ENCODE measurements around the gene ANKS1A. TPM values are rescaled to one million over a fixed set of nuclear protein-coding genes. Genes with fewer than 3 reads are reported as not detected.

ANKS1A gene
- total and polyA plus RNA-seq, 2 of the 4 experiments (the other 2 are of a cell fraction): 7.2 to 7.5 TPM

DNA sequence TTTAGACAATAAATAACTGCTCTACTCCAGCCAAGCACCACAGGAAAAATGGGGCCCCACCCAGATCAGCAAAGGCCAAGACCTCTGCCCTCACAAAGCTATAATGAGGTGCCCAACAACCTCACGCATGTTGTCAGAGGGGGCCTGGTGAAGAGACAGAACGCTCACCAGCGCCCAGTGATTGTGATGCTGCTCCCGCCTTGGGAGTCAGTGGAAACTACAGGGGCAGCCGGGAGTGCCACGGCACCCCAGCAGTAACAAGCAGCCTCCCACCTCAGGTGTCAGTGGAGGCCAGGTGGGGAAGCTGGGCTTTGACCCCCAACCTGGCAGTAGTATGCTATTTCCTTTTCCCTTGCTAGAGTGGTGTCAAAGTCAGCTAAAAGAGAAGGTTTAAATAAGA, 204.7 kb downstream of the ANKS1A start:
- Histone ChIP-seq H3K27ac (ENCODE audit: insufficient read depth, low read length) (no peak overlapping the region), H2BK20ac (ENCODE audit: low read depth, low read length) (peak overlapping the region; percentile 42), H3K27me3 (ENCODE audit: control insufficient read depth, insufficient read depth, low read length) (no peaks in the 10 kb centered on the region), H3K4me2 (ENCODE audit: low read depth, low read length) (no peak overlapping the region), H4K5ac (ENCODE audit: low read depth, low read length) (no peak overlapping the region), H3K18ac (ENCODE audit: low read depth, low read length) (no peak overlapping the region; the same call in 1 of the 2 replicates), H3K56ac (ENCODE audit: extremely low read depth, insufficient read depth, low read length) (no peak overlapping the region), H3K4me1 (ENCODE audit: control insufficient read depth, insufficient read depth, low read length) (peaks cover 38% of the 10 kb centered on the region), H3K4ac (ENCODE audit: low read depth, low read length) (no peak overlapping the region; the same call in 1 of the 2 replicates), H3K4me3 (ENCODE audit: insufficient read depth, low read depth, low read length) (no peak overlapping the region), H3K36me3 (ENCODE audit: control insufficient read depth, insufficient read depth, low read length) (peaks cover 3% of the 10 kb centered on the region; the same call in 1 of the 2 replicates), H2AFZ (replicated peaks; ENCODE audit: low read length, poor library complexity) (no peak overlapping the region), H2AK9ac (replicated peaks; ENCODE audit: low read depth, low read length, poor library complexity) (no peak overlapping the region), H4K91ac (ENCODE audit: insufficient read depth, low read depth, low read length) (0 out of 2 replicates have a peak overlapping the region, but pooled peaks have one; percentile 19), H2BK5ac (ENCODE audit: low read depth, low read length, poor library complexity, severe bottlenecking) (no peak overlapping the region), H3K9me1 (ENCODE audit: insufficient read depth, low read length) (peaks cover 33% of the 10 kb centered on the region), H2AK5ac (ENCODE audit: low read depth, low read length) (peak overlapping the region; percentile 63; the same call in 1 of the 2 replicates), H3K9ac (ENCODE audit: low read depth, low read length) (no peak overlapping the region), H3K23ac (ENCODE audit: low read depth, low read length) (no peak overlapping the region), H4K8ac (ENCODE audit: low read depth in 2 of 2, low read length in 2 of 2) (no peak overlapping the region), H3K79me1 (ENCODE audit: low read depth in 1 of 2, low read length in 2 of 2) (no peaks in the 10 kb centered on the region), H3K14ac (replicated peaks; ENCODE audit: low read depth, low read length) (peak overlapping the region; percentile 12; the same call in 1 of the 2 replicates), H2BK15ac (ENCODE audit: low read depth, low read length) (no peak overlapping the region), H3K9me3 (ENCODE audit: control insufficient read depth, insufficient read depth, low read length) (no peaks in the 10 kb centered on the region), H2BK120ac (ENCODE audit: low read depth, low read length) (0 out of 2 replicates have a peak overlapping the region, but pooled peaks have one; percentile 27), H4K20me1 (ENCODE audit: insufficient read depth, low read length) (no peaks in the 10 kb centered on the region)
- no peak for TF ChIP-seq CHD1 (IDR thresholded peaks at IDR 0.05; ENCODE audit: low read depth, low read length)
- TF ChIP-seq, protein P1, sequence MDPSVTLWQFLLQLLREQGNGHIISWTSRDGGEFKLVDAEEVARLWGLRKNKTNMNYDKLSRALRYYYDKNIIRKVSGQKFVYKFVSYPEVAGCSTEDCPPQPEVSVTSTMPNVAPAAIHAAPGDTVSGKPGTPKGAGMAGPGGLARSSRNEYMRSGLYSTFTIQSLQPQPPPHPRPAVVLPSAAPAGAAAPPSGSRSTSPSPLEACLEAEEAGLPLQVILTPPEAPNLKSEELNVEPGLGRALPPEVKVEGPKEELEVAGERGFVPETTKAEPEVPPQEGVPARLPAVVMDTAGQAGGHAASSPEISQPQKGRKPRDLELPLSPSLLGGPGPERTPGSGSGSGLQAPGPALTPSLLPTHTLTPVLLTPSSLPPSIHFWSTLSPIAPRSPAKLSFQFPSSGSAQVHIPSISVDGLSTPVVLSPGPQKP (IDR thresholded peaks at IDR 0.05; ENCODE audit: borderline replicate concordance, low read depth, low read length): no peak
- TF ChIP-seq CEBPB (IDR thresholded peaks at IDR 0.05; ENCODE audit: low read depth, low read length): no peak
- ChIA-PET POLR2A (ENCODE audit: unreplicated experiment) (no interaction called here), CTCF (no interaction called here)
- dilution Hi-C loops (cut with HindIII; ENCODE audit: low sequenced_read_pairs, unreplicated experiment) (no loop called here), in situ Hi-C loops (cut with MboI; ENCODE audit: low sequenced_read_pairs) (no loop called here), intact Hi-C loops (cut with micrococcal nuclease) (no loop called here)
- no peak for DNase-seq
- BruUV-seq (replicated peaks): no TSS peak
- ATAC-seq (ENCODE audit: low read depth): no peak
- WGBS, 2 experiments (ENCODE audit: extremely low coverage in 2 of 2, insufficient read length in 1 of 2): 100% methylated on average over 1 of the region's 6 CpGs; no CpG with 5 or more reads in 1 of the 2 experiments

All from IMR-90 (cell line).